GM18951 (cell line): ENCODE results near the gene FNDC1.
"Not testable (repeated sequence)": the region's sequence is repeated elsewhere in the genome, so short reads cannot be mapped to it uniquely, and the experiment has no call there.

Source experiments
- POLR2A ChIP-seq: IDR thresholded peaks from 4 replicates; pipeline ENCODE4 v1.6.1; 2011; ENCODE audit warnings: mild to moderate bottlenecking; ENCODE audit not compliant: insufficient read length, insufficient read depth; ENCODE audit errors: extremely low read depth
- in situ Hi-C: fragments of 300-500 bp; cut with MboI; formaldehyde crosslinking; loops from one replicate; pipeline ENCODE4 v1.12.0; 2022; ENCODE audit warnings: low sequenced_read_pairs, mixed read lengths, inconsistent platforms; ENCODE audit not compliant: unreplicated experiment

The FNDC1 gene

GRCh38 chr6:159169193-159169555 lies at the start of gene FNDC1:
Gene FNDC1, plus strand, starts transcription at chr6:159169400. Its CDS starts 197 bp downstream, at chr6:159169597.
- TF ChIP-seq POLR2A = no peak

GRCh38 chr6:159119791-159120190 lies 49.4 kb upstream of the FNDC1 start:
- in situ Hi-C loops = no loop called here
- TF ChIP-seq POLR2A = no peak

More at GRCh38 chr6:159169193-159169555, at the start of gene FNDC1:
- in situ Hi-C loops = no loop called here

DNA sequence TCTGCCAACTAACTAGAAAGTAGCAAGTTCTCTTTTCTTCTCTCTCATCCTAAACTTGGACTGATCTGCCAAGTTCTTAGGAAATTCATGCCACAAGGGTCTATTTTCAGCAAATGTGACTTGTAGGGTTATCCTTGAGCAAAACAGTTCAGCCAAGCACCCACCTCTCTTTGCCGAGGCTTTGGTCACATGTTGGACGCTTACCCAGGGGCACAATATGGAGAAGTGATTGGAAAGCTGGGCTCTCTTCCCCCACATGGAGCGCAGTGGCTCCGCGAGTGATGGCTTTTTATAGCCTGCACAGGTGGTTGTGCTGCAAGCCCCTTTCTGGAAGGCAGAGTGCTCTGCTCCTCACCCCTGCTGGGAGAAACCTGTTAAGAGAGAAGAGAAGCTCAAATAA lies 47.7 kb upstream of the FNDC1 start:
- TF ChIP-seq POLR2A = no peak
- in situ Hi-C loops = no loop called here

- in situ Hi-C loops = no loop called here
Observed at GRCh38 chr6:159122453-159122852, 46.7 kb upstream of the FNDC1 start.

GRCh38 chr6:159123831-159124230 lies 45.4 kb upstream of the FNDC1 start:
- in situ Hi-C loops = not testable (repeated sequence)

More at GRCh38 chr6:159122453-159122852, 46.7 kb upstream of the FNDC1 start:
- no peak for TF ChIP-seq POLR2A

- no peak for TF ChIP-seq POLR2A
- in situ Hi-C loops = no loop called here
Observed at GRCh38 chr6:159125014-159125609, 44.1 kb upstream of the FNDC1 start.

DNA sequence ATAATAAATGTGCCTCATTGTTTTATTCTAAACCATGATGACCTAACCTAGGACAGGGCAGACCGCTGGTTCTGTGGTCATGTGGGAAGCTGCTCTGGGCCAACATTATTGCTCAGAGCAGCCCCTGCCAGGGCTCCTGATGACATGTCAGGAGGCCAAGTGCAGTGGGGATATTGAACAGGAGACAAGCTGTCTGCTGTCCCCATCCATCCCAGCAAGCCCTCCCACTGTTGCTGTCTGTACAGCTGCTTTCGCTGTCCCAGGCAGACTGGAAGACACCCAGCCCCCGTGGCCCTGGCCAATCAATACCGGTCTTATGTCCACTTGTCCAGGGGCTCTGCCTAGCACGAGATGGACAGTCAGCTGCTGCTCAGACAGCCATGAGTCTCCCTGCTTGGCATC lies 43.2 kb upstream of the FNDC1 start:
- TF ChIP-seq POLR2A = no peak
- in situ Hi-C loops = no loop called here

DNA sequence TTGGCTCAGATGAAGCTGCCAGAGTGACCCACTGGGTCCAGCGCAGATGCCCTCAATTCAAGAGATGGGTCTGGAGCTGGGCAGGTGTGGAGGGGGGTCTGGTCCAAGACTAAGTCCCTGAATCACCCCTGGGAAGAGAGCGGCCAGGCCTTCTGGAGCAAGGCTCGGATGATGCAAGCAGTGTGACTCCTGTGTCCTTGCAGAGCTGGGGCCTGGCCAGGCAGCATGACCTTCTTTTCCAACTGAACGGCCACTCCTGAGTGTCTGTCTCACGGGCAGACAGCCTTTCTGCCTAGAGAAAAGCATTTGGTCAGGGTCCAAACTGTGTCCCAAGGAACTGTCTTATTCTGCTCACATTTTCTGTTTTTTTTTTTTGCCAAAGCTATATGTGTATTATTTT lies 42.6 kb upstream of the FNDC1 start:
- no peak for TF ChIP-seq POLR2A
- in situ Hi-C loops = no loop called here

- TF ChIP-seq POLR2A = no peak
- in situ Hi-C loops = no loop called here
Observed at GRCh38 chr6:159127701-159128100, 41.5 kb upstream of the FNDC1 start.

- in situ Hi-C loops = no loop called here
- TF ChIP-seq POLR2A = no peak
Observed at GRCh38 chr6:159128978-159129377, 40.2 kb upstream of the FNDC1 start.

GRCh38 chr6:159130846-159131245 lies 38.4 kb upstream of the FNDC1 start:
- no peak for TF ChIP-seq POLR2A
- in situ Hi-C loops = no loop called here

DNA sequence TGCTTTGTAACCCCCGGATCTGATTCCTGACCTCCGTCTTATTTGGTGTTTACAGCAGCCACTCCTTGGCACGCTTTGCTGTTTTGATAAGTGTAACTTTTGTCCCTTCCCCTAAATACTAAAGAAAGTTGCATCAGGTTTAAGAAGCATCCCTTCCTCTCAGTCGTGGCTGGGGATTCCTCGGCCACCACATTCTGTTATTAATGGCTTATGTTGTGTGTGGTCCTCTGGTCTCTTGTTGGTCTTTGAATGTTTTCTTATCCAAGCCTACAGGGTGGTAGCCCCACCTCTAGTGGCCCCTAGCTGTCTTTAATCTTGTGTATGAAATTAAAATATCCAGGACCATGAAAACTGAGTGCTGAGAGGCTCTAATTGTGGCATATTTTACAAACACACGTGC lies 37.5 kb upstream of the FNDC1 start:
- in situ Hi-C loops = no loop called here
- TF ChIP-seq POLR2A = no peak

DNA sequence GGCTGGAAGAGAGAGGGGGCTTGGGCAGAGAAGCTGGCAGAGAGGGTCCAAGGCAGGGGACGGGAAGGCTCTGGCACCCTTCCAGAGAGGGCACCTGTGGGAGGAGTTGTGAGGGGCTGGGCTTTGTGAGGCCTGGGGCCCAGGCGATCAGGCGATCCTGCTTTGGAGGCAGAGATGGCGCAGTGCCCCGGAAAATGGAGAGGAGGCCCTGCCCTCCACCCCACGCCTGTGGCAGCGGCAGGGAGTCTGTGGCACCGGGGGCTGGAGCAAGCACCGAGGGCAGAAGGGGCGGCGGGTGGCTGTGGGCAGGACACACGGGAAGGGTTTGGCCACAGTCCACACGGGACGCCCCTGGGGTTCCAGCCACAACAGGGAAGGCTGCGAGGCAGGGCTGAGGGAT lies 36.5 kb upstream of the FNDC1 start:
- TF ChIP-seq POLR2A = no peak
- in situ Hi-C loops = no loop called here

DNA sequence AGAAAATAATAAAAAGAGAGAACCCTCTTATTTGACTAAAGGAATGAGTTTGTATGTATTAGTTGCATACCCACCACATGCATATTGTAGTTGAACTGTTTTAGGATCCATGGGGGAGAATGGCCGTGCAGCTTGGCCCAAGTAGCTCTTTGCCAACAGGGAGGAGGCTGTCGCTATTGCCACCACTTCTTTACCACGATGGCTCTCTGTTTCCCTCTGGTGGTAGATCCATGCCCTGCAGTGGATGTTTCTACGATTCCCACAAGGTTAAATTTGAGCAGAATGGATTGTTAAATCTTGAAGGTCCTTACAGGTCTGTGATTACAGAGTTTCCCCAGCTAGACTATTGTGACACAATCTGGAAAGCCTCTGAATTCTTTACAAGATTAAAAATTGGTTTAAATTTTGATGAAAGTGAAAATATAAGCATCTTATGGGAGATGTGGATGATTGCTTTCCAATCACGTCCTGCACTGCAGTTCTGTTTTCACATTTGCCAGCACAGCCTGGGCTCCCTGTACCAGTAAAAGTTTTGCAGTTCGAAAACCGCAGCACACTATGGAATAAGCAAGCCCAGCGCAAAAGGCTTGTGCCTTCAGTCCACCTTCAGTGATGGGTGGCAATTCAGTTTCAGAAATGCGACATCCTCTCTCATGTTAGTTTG lies 34.4 kb upstream of the FNDC1 start:
- TF ChIP-seq POLR2A = no peak
- in situ Hi-C loops = no loop called here
